Transverse colon (tissue), 4 donors: ENCODE data around the gene SDK2. TPM values are rescaled to one million over a fixed set of nuclear protein-coding genes. Genes with fewer than 3 reads are reported as not detected.

ENCODE experiments used
- DNase-seq: peaks from one replicate; pipeline ENCODE4 v3.0.0-alpha.2; 2019
- H3K27ac ChIP-seq, 4 donors: fragments of 200-600 bp; sonication (generic); 2 replicates each; pipeline ENCODE4 v1.5.1; 2016 to 2018; ENCODE audit warnings: inconsistent platforms in 4 of 4
- H3K27me3 ChIP-seq: fragments of 200-600 bp; sonication (generic); 2 replicates; pipeline ENCODE4 v1.5.1; 2017; ENCODE audit warnings: inconsistent platforms
- H3K36me3 ChIP-seq, 4 donors: fragments of 200-600 bp; sonication (generic); 2 replicates each; pipeline ENCODE4 v1.5.1; 2017 to 2019; ENCODE audit warnings: inconsistent platforms in 4 of 4
- H3K4me1 ChIP-seq, 4 donors: fragments of 200-600 bp; sonication (generic); 2 replicates each; pipeline ENCODE4 v1.5.1; 2017 to 2020; ENCODE audit warnings: inconsistent platforms in 4 of 4
- H3K4me3 ChIP-seq, 4 donors: fragments of 200-600 bp; sonication (generic); 1 replicate in 1 of 4; 2 replicates in 3 of 4; pipeline versions ENCODE4 v1.5.1 to v1.6.1; 2017 to 2019; ENCODE audit warnings: inconsistent platforms in 4 of 4
- H3K9me3 ChIP-seq, 2 donors: fragments of 200-600 bp; sonication (generic); 2 replicates each; pipeline ENCODE4 v1.5.1; 2017 to 2019; ENCODE audit warnings: inconsistent platforms in 2 of 2
- CTCF ChIP-seq, 5 experiments: fragments of 200-600 bp in 3 of 5; fragments of 450-650 bp in 2 of 5; sonication (generic) in 3 of 5; IDR thresholded peaks; 1 replicate in 2 of 5; 2 replicates in 3 of 5; pipeline ENCODE4 v1.5.1; 2016 to 2017; ENCODE audit warnings: antibody characterized with exemption in 5 of 5, inconsistent platforms in 3 of 5, mild to moderate bottlenecking in 2 of 5, moderate library complexity in 1 of 5
- EP300 ChIP-seq: sonication (generic); formaldehyde crosslinking; IDR thresholded peaks from one replicate; pipeline ENCODE4 v1.6.1; 2017; ENCODE audit warnings: antibody characterized with exemption, low read depth
- POLR2A ChIP-seq: fragments of 450-650 bp; IDR thresholded peaks from one replicate; pipeline ENCODE4 v1.6.1; 2016; ENCODE audit warnings: antibody characterized with exemption, mild to moderate bottlenecking, moderate library complexity
- POLR2AphosphoS5 ChIP-seq, 3 donors: sonication (generic); formaldehyde crosslinking; IDR thresholded peaks; one replicate each; pipeline ENCODE4 v1.6.1; 2016; ENCODE audit warnings: antibody characterized with exemption in 3 of 3
- WGBS, 2 donors: methylation state at CpG; one replicate each; pipeline ENCODE4 v1.1.5; 2018; ENCODE audit warnings: low coverage in 1 of 2; 5-methylcytosine and 5-hydroxymethylcytosine counted together
- in situ Hi-C, 4 donors: fragments of 200-750 bp; cut with MboI; loops; one replicate each; pipeline versions ENCODE4 v1.15.0 to v1.15.1; 2017; ENCODE audit warnings: low sequenced_read_pairs in 3 of 4, low pct_ligation_motif_present in 1 of 4, low pct_unique_long_range_greater_than_20kb in 1 of 4
- intact Hi-C: fragments of 100-400 bp; cut with DNase I; formaldehyde crosslinking; loops from one replicate; pipeline ENCODE4 v1.15.1; 2023; ENCODE audit warnings: low total_unique reads
- total RNA-seq, 4 donors: library from RNA; depleted of rRNA; stranded (reverse); fragments of >200 nt; gene quantifications; one replicate each; pipeline ENCODE4 v1.1.0, GENCODE V29; 2016

The SDK2 gene
- total RNA-seq, 4 donors from 2014 or later = 2.6 to 9.8 (median 3.4) TPM

- TF ChIP-seq EP300 = no peak
- peaks cover 0 to 29% (median 4%) of the 10 kb centered on the region in 4 donors for H3K4me1 ChIP-seq
- no peaks in the 10 kb centered on the region for H3K27me3 ChIP-seq
- in situ Hi-C loops (loop anchor here in 3 of 4 donors (25.0 kb wide), 2 partner anchors 614 to 789 kb away; no protein-coding TSS in a partner anchor), intact Hi-C loops (no loop called here)
- H3K4me3 ChIP-seq = no peak overlapping the region
- DNase-seq = no peak
- no peak overlapping the region for H3K27ac ChIP-seq
- no peaks in the 10 kb centered on the region for H3K9me3 ChIP-seq
- H3K36me3 ChIP-seq = no peaks in the 10 kb centered on the region
- WGBS, 2 donors = 71 to 80% methylated on average over 1 to 3 of the region's 3 CpGs
Observed at GRCh38 chr17:73351764-73352163, 292.5 kb downstream of the SDK2 start.

- Histone ChIP-seq H3K4me3 (no peak overlapping the region), H3K27ac (peak overlapping the region in 1 of 4 donors; percentile 87), H3K9me3 (no peaks in the 10 kb centered on the region), H3K4me1 (peaks cover 0 to 21% (median 4%) of the 10 kb centered on the region in 4 donors), H3K36me3 (no peaks in the 10 kb centered on the region), H3K27me3 (no peaks in the 10 kb centered on the region)
- DNase-seq = no peak
- WGBS, 2 donors = 95% methylated on average over 5 of the region's 5 CpGs; no CpG with 5 or more reads in 1 of the 2 donors
- in situ Hi-C loops (loop anchor here in 3 of 4 donors (25.0 kb wide), 2 partner anchors 614 to 789 kb away; no protein-coding TSS in a partner anchor), intact Hi-C loops (no loop called here)
- TF ChIP-seq POLR2A (no peak), EP300 (no peak), POLR2AphosphoS5 (IDR thresholded peaks at IDR 0.05) (no peak), CTCF (IDR thresholded peaks at IDR 0.05) (no peak)
Observed at GRCh38 chr17:73350864-73351263, 293.4 kb downstream of the SDK2 start.

- H3K9me3 ChIP-seq = no peaks in the 10 kb centered on the region
- H3K4me1 ChIP-seq = peaks cover 0 to 21% (median 4%) of the 10 kb centered on the region in 4 donors
- TF ChIP-seq POLR2AphosphoS5 (IDR thresholded peaks at IDR 0.05) = no peak
- no peak for TF ChIP-seq EP300
- no peak for TF ChIP-seq CTCF (IDR thresholded peaks at IDR 0.05)
- TF ChIP-seq POLR2A = no peak
- in situ Hi-C loops (loop anchor here in 3 of 4 donors (25.0 kb wide), 2 partner anchors 612 to 787 kb away; no protein-coding TSS in a partner anchor), intact Hi-C loops (no loop called here)
- H3K27ac ChIP-seq = peak overlapping the region; percentile 68 to 87 (median 77)
- 82% methylated on average over 9 of the region's 9 CpGs; no CpG with 5 or more reads in 1 of the 2 donors for WGBS, 2 donors
- no peak for DNase-seq
- H3K4me3 ChIP-seq = no peak overlapping the region
- no peaks in the 10 kb centered on the region for H3K36me3 ChIP-seq
- H3K27me3 ChIP-seq = no peaks in the 10 kb centered on the region
Observed at GRCh38 chr17:73349647-73350046, 294.6 kb downstream of the SDK2 start.

GRCh38 chr17:73349138-73349537 lies 295.1 kb downstream of the SDK2 start:
- peaks cover 0 to 21% (median 4%) of the 10 kb centered on the region in 4 donors for H3K4me1 ChIP-seq
- in situ Hi-C loops = no loop called here
- intact Hi-C loops = no loop called here

More at GRCh38 chr17:73349138-73349537, 295.1 kb downstream of the SDK2 start:
- 61% methylated on average over 6 of the region's 6 CpGs; no CpG with 5 or more reads in 1 of the 2 donors for WGBS, 2 donors
- no peak for DNase-seq
- no peaks in the 10 kb centered on the region for H3K9me3 ChIP-seq
- H3K27ac ChIP-seq = peak overlapping the region; percentile 68 to 87 (median 77)
- H3K27me3 ChIP-seq = no peaks in the 10 kb centered on the region
- H3K4me3 ChIP-seq = no peak overlapping the region
- no peaks in the 10 kb centered on the region for H3K36me3 ChIP-seq
- TF ChIP-seq POLR2AphosphoS5 (IDR thresholded peaks at IDR 0.05) (no peak), CTCF (IDR thresholded peaks at IDR 0.05) (no peak), EP300 (no peak), POLR2A (no peak)
